Right forelimb (tissue), 1 donor: ENCODE measurements around the gene ADRA1B.

ENCODE experiments used
- DNase-seq: peaks from one replicate; pipeline ENCODE4 v3.0.0-alpha.2; 2018

Gene ADRA1B

DNA sequence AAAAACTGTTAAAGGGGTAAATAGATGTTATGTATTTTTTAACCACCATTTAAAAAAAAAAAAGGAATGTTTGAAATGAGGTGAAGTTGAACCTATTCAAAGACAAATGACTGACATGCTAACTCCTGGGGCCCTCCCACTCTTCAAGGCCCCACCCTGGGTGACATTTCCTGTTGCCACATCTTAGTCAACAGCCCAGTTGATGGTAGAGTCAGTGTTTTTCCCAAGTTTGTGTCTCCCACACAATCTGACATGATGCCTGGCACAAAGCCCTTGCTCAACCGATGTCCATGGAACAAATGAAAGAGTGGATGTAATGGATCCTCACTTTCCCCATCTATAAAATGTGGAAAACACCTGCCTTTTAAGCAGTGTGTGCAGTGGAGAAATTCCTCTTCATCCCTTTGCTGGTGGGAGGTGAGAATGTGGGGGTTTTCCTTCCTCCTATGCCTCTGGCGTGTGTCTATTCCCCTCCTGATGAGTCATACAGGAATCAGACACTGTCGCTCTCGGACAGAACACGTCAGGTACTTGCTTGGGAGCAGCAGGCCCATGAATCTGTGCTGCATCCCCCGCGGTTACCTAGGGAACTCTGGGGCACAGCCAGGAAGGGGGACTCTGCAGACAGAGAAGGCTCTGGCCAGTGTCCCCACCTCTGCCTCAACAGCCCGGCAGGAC lies 13.7 kb upstream of the ADRA1B start:
- no peak for DNase-seq

DNA sequence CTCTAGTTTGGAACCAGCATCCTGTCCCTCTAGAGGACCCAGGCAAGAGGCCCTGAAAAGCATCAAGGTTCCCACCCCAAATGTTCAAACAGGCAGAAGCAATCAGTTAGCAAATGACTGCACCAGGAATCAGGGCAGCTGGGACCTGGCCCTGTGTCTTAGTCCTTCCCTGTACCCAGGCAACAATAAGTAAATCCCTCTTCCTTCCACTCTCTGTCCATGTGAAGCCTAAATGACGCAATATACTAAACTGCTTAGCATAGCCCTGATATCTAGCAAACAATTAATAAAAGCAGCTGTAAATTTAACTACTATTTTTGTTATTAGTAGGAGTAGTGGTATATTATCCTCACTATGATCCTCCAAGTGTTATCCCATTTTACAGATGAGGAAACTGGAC lies 13.2 kb upstream of the ADRA1B start:
- no peak for DNase-seq

DNA sequence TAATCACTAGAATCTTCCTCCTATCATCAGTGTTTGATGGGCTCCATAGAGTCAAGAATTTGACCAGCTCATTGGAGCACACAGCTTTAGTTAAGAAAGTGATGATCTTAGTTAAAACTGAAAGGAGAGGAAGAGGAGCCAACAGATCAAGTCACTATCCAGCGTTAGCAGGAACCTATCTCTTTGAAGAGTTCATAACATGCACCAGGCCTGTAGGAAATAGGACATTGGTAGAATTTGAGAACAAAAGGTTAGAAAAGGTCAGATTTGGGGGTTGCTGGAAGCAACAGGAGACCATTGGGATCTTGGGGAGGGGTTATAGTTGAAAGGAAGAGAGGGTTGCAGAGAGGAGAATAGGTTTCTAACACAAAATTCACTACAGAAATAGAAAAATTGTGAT lies 11.4 kb upstream of the ADRA1B start:
- no peak for DNase-seq

DNA sequence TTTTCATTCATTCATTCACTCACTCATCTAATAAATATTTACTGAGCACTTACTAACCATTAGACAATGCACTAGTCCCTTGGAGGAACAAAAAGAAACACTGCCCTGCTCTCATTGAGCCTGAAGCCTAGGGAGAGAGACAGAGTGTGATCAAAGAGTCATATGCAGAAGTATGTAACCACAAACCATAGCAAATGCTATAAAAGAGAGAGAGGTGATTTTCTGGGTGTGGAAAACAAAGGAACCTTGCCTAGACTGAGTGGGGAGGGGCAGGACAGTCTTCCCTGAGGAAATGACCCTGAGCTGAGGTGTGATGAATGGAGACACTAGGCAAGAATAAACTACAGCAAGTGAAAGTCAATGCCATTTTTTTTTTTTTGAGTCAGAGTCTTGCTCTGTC lies 10.8 kb upstream of the ADRA1B start:
- DNase-seq, result no peak

DNA sequence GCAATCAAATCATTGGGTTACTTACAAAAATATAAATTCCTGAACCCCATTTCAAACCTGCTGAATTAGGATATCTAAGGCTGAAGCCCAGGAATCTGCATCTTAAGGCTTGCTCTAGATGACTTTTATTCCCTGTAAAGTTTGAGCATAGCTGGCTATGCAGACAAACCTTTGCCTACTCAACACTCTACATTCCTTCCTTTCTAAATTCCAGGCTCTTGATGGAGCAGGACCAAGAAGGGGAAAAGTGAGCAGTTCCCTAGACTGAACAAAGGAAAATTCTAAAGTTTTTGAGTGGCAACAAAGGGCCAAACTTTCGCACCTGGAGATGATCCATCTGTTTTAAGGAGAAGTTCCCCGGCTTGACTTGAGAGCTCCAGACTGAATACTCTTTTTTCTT lies 9.8 kb upstream of the ADRA1B start:
- no peak for DNase-seq

DNA sequence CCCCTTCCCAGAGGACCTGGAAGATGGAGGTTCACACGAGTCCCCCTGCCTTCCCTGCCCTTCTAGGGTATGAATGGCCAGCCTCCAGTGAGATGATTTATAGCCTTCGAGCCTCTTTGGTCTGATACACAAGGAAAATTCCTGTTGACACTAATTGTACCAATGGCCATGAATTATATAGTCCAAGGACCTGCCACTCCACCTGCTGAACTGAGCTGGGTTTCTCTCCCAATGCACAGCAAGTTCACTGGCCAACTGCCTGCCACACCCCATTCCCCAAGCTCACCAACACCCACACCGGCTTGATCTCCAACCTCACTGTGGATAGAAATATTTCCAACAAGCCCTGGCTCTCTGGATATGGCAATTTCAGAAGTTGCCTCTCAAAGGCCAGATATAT lies 9.3 kb upstream of the ADRA1B start:
- DNase-seq, result no peak

DNA sequence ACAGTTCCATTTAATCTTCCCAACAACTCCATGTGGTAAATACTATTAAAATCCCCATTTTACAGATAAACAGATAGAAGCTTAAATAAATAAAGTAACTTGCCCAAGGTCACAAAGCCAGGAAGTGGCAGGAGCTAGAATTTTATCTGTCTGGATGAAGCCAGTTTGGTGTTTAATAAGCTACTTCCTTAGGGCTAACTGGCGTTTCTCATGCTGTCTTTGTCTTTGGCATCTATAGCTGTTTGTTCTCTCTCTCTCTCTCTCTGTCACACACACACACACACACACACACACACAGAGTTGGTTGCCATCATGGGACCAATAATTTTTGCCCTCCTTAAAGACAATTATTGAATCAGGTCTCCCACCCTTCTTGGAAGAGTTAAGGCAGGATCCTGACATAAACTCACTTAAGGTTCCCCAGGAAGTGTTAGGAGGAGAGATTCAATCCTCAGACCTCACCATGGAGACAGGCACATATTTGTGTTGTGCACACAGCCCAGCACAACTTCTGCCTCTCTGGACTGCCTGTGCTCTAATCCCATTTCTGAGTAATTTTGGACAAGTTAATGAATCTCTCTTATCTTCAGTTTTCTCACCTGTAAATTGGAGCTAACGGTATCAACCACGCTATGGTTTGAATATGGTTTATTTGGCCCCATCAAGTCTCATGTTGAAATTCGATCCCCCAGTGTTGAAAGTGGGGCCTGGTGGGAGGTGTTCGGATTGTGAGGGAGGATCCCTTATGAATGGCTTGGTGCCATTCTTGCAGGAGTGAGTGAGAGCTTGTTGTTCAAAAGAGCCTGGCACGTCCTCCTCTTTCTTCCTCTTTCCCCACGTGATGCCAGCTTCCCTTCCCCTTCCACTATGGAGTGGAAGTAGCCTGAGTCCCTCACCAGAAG lies 8.3 kb upstream of the ADRA1B start:
- no peak for DNase-seq

DNA sequence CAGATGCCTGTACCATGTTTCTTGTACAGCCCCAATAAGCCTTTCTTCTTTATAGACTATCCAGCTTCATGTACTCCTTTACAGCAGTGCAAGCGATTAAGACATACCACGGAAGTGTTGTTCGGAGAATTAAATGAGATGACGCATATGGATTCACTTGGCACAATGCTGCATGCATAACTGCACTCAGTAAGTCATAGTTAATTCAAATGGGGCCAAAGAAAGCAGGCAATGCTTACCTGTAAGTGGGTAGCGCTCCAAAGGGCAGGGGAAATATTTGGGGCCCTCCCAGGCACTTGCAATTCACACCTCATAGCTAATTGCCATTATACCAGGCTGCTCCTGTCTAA lies 7.7 kb upstream of the ADRA1B start:
- no peak for DNase-seq

DNA sequence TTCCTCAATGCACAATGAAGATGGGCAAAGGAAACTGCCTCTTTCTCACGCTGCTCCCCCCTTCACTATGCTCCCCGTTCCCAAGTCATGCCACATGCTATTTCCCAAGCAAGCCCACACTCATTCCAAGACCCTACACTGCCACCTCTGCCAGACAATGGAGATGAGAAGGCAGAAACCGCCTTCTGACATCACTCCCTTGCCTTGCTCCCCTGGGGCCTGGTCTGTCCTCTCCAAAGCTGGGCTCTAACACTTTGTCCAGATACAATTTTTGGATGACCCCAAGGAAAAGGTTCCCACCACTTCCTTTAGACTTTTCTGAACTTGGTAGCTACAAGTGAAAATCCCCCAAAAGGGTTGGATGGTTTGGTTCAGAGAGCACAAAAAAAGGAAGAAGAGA lies 7.2 kb upstream of the ADRA1B start:
- no peak for DNase-seq

DNA sequence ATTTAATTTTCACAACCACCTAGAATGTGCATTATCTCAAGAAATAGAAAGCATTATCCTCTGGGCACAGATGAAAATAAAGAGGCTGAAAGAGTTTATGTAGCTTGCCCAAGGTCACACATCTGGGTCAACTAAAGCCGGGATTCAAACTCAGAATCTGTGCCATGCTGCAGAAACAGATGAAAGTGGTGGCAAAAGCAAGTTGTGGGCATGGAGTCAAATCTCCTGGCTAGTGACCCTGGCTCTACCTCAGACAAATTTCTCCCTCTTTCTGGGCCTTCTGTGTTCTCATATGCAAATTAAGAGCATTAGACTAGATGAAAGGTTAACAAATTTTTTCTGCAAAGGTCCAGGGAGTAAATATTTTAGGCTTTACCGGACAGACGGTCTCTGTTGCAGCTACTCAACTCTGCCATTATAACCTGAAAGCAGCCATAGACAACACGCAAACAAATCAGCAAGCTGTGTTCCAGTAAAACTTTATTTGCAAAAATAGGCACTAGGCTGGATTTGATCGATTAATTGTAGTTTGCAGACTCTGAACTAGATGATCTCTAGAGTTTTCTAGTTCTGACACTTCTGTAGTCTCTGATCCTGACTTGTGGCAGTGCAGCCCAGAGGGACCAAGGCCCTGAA lies 6.0 kb upstream of the ADRA1B start:
- DNase-seq, result no peak

DNA sequence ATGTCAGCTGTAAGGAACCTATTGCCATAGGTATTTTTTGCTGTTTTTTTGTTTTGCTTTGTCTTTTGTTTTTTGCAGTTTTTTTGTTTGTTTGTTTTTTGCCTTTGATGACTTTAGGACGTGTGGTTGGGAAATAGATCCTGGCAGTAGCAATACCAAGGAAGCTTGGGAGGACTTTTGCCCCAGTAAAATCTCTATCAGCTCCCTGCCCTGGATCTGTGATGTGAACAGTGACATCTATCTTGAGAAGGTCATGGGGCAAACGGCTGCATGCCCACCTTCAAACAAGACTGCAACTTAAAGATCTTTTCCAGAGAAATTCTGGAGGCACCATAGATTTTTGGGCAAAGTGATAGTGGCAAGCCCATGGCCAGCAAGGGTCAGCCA lies 5.4 kb upstream of the ADRA1B start:
- no peak for DNase-seq

DNA sequence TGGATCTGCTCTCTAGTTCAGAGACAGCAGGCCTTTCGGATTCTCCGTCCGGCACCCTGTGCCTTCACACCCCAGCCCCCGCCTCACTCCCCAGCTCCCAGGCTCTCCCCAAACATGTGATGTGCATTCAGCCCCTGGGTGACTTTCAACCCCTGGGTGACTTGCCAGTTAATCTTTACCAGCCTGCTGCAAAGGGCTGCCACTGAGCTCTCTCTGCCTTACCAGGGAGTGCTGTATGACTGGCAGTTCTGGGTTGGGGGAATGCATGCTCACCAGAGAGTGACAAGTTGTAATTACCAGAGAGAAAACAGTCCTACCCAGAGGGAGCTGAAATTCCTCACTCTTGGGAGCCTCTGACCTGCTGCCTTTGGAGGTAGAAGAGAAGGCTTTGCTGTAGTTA lies 4.9 kb upstream of the ADRA1B start:
- no peak for DNase-seq

DNA sequence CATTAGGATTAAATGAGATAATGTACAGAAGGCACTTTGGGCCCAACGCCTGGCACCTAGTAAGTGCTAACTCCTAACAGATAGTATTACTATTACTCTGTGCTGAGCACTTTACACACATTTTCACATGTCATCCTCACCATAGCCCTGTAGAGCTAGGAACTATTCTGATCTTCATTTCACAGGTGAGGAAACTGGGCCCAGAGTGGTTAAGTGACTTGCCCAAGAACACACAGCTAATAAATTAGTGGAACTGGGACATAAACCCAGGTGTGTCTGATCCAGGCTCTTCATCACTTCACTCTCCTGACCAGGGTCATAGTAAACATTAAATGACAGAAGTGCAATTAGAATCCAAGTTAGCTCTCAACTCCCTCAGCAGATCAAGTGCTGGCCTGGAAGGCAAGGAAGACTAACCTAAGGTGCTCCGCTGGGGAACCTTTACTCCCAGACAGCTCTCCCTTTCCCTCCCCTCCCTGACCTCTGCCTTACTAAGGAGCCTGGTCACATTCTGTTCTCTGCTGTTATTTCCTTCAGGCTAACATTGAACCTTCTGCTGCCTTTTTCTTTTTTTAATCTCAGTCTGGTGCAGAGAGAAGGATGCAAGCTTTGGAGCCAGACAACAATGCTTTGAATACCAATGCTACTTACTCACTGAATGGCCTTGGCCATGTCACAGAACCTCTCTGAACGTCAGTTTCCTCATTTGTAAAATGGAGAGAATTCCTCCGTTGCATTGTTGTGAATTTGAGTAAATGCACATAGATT lies 4.1 kb upstream of the ADRA1B start:
- DNase-seq, result no peak

DNA sequence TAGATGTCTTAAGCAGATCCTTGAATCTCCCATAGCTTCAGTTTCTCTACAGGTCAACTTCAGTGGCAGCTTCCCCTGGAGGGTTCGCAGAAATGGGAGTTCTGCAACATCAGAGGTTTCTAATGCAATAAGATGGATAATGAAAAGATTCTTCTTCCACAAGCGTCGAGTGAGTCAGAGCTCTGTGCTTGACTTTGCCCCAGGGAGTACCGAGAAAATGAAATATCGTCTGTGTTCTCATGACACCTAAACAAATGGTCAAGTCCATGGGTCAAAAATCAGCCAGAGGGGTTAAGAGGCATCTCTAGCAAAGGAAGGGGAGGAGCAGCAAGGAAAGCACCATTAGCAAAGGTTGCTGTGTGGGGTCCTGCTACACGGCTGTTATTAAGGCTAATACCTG lies 3.2 kb upstream of the ADRA1B start:
- no peak for DNase-seq

DNA sequence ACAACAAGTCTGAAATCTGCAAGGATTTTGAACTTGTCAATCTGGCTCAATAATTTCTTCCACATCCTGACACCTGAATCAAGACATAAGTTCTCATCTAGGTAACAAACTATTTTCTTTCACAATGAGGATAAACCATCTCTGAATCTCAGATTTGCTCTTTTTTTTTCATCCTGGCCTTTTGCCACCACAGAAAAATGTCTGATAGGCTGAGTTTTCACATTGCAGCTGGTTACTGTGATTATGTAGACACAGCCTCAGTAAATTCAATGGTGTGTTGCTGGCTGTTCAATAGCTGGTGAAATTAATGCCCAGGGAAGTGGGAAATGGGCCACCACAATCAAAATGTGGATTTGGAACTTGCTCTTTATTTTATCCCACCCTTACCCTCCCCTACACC lies 2.8 kb upstream of the ADRA1B start:
- DNase-seq, result no peak

DNA sequence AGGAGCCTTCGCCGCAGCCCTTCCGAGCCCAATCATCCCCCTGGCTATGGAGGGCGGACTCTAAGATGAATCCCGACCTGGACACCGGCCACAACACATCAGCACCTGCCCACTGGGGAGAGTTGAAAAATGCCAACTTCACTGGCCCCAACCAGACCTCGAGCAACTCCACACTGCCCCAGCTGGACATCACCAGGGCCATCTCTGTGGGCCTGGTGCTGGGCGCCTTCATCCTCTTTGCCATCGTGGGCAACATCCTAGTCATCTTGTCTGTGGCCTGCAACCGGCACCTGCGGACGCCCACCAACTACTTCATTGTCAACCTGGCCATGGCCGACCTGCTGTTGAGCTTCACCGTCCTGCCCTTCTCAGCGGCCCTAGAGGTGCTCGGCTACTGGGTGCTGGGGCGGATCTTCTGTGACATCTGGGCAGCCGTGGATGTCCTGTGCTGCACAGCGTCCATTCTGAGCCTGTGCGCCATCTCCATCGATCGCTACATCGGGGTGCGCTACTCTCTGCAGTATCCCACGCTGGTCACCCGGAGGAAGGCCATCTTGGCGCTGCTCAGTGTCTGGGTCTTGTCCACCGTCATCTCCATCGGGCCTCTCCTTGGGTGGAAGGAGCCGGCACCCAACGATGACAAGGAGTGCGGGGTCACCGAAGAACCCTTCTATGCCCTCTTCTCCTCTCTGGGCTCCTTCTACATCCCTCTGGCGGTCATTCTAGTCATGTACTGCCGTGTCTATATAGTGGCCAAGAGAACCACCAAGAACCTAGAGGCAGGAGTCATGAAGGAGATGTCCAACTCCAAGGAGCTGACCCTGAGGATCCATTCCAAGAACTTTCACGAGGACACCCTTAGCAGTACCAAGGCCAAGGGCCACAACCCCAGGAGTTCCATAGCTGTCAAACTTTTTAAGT lies 819 bp downstream of the ADRA1B start:
- DNase-seq, result no peak

DNA sequence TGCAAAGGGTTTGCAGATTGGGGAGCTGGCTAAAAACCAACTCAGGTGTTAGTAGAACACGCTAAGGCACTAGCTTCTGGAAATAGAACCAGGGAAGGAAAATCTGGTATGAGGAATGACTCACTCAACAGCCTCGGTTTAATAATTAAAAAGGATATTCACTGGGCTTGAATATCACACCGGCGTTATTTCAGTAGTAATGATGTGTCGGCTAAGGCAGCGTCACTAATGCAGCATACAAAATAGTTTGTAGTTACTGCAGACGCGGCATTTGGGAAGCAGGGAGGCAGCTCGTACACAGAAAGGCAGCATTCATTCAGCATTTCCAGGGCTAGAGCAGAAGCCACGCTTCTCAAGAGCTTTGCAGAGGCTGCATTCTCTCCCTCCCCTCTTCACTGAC lies 1.7 kb downstream of the ADRA1B start:
- no peak for DNase-seq

DNA sequence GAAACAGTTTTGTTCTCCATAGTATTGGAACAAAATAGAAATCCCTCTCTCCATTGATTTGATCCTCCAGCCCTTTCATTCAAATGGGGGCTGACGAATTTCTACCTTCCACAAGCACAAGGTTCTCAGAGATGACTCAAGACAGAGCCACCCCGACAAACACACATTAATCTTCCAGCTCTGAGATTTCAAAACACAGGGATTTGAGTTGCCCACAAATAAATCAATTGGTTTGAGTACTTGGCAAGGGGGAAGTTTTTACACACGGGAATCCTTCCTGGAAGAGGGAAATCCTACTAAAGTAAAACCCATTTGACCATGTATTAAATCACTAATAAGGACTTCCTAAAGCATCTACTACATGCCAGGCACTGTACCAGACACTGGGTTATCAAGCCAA lies 5.4 kb downstream of the ADRA1B start:
- DNase-seq, result no peak

DNA sequence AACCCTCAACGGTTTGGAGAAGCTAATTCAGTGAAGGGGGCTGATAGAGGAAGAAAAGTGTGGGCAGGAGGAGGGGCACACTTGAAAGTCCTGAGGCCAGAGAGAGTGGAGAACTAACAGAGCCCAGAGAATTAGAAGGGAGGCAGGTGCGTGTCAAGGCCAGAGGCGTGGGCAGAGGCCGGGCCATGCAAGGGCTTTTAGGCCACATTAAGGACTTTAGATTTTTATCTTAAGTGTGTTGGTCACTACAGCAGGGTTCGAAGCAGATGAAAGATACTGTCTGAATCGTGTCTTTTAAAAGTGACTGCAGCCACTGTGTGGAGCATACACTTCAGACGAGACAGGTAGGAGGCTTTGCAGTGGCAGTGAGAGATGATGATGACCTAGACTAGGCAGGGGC lies 6.7 kb downstream of the ADRA1B start:
- DNase-seq, result no peak

DNA sequence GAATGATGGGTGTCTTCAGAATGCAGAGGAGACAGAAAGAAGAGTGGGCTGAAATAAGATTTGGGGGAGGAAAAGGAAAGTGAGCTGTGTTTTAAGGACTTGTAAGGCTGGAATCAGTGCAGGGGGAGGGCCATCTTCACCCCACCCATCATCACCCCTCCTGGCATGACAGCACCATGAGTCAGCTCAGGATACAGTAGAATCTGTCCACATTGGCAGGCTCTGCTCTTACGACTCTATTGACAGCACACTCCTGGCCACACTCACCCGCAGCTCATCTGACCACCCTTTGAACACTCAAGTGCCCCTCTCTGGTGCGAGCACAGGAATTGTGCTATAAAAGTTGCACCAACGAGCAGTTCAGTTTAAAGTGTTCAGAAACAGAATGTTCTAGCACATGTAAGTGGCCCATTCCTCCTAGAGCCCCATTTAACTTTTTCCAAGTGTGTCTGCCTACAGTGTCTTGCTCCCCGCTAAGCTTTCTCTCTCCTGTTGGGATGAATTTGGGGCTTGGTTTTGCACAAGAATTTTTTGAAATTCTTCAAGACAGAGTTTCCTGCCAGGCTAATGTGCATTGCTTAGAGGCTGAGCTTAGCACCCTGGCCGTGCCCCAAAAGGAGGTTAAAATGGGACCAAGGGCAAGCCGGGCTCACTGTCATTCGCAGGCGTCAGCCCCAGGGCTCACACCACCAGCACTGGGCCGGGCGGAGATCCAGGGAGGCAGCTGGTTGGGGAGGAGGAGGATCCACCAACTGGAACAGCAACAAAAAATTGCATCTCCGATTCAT lies 12.0 kb downstream of the ADRA1B start:
- no peak for DNase-seq

DNA sequence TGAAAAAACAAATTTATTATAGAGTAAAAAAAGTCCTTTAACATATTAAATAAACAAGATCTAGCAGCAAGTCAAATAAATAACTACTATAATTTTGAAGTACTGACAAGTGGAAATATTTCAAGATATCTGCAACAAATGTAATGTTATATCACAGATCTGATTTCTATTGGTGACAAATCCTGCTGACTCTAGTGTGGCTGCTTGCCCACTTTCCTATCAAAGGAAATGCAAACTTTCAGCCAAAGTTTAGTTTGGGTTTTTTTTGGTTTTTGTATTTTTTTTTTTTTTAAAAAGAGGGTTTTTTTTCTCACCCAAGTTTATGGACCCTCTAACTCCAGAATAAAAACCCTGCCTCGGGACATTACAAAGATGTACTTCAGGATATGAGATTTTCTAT lies 12.9 kb downstream of the ADRA1B start:
- DNase-seq, result no peak
